HG02571 (cell line): Measurements from ENCODE around the gene MYO18B.

Experiments used
- ATAC-seq: cut with Tn5 transposase; IDR thresholded peaks from one replicate; pipeline ENCODE4 v1.9.1; 2021; ENCODE audit warnings: mild to moderate bottlenecking, moderate library complexity; ENCODE audit not compliant: unreplicated experiment

MYO18B gene

DNA sequence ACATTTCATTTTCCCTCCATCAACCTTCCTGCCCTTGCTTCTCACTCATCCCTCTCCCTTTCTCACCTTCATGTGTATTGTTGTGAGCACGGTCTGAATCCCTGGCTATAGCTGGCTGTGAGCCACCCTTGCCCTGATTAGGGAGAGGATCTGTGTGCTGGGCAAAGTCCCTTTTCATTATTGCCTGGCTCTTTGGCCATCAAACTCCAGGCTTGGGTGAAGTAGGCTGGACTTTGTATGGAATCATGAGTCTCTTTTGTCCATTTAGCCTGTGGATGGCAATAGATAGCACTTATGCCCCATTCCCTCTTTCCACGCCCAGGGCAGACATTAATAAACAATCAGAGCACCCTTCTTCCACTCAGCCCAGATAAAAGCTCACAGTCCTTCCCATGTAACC lies 6.7 kb downstream of the MYO18B start:
- no peak for ATAC-seq

GRCh38 chr22:25749420-25750169 lies 7.6 kb downstream of the MYO18B start:
- no peak for ATAC-seq

GRCh38 chr22:25750569-25751173 lies 8.7 kb downstream of the MYO18B start:
- no peak for ATAC-seq

DNA sequence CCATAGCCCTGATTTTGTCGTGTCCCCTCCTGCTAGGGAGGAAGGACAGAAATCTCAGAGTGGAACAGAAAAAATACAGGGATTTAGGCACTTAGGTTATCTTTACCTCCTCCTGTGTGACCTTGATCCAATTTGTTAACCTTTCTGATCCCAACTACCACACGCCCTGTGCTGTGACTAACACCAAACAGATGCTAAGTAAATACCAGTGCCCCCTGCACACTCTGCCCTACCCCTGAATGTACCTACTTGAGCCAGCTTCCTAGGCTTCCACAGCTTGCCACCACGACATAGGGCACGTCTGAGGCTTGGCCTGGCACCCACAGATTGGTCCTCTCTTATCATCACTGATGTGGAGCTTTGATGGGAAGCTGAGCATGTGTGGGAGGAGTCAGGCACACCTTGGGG lies 9.2 kb downstream of the MYO18B start:
- no peak for ATAC-seq

GRCh38 chr22:25752615-25753214 lies 10.7 kb downstream of the MYO18B start:
- no peak for ATAC-seq

- no peak for ATAC-seq
Measured at GRCh38 chr22:25753252-25753651, 11.3 kb downstream of the MYO18B start.

GRCh38 chr22:25754527-25755202 lies 12.7 kb downstream of the MYO18B start:
- ATAC-seq, result no peak

- ATAC-seq, result no peak
Measured at GRCh38 chr22:25757686-25758085, 15.7 kb downstream of the MYO18B start.

DNA sequence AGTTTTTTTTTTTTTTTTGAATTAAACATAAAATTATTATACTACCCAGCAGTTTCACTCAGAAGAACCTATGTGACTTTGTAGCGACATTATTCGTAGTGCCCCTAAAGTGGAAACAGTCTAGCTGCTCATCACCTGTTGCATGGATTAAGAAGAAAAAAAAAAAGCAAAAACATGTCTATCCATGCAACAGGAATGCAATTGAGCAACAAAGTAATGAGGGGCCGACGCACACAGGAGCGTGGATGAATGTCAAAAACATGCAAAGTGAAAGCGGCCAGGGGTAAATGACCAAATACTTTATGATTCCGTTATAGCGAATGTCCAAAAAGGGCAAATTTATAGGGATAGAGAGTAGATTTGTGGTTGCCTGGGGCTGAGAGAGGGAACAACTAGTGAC lies 16.3 kb downstream of the MYO18B start:
- no peak for ATAC-seq

GRCh38 chr22:25759825-25760231 lies 17.8 kb downstream of the MYO18B start:
- ATAC-seq, result no peak

DNA sequence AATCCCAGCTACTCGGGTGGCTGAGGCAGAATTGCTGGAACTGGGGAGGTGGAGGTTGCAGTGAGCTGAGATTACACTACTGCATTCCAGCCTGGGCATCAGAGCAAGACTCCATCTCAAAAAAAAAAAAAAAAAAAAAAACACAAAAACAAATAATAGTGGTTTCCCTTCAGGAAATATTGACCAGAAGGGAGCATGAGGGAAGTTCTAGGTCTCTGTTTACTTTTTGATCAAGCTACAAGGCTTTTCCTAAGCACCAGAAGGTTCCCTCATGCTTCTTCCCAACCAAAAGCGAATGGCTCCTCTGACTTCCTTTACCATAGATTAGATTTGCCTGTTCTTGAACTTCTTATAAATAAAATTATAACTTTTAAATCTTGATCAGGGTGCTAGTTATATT lies 18.3 kb downstream of the MYO18B start:
- ATAC-seq, result no peak

DNA sequence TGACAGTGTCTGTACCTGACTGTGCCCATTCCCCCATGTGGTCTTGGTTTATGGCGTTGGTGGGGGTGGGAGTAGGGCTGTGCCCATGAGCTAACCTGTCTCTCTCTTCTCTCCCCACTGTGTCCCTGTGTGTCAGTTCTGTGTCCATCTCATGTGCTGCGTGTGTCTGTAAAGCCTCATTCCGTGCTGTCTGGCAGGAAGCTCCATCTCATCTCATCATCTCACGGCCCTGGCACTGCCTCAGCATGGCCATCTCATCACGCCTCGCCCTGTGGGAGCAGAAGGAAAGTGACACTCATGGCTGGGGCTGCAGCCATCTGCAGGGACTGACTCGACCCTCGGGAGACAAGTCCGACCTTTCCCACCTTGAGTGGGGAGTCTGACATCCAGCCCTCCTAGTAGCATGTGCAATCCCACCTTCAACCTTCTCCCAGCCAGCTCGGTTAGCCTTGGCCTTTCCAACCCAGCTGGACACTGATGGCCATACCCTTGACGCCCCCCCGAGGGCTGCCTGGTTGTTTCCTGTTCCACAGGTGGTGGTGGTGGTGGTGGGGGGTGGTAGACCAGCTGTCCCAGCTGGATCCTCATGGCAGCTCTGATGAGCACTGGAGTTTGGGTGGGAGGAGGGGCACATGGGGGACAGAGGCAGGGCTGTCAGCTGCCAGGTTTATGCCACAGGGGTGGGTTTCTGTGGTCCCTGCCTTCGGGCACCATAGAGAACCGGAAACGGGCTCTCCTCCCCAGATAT lies 19.0 kb downstream of the MYO18B start:
- no peak for ATAC-seq

DNA sequence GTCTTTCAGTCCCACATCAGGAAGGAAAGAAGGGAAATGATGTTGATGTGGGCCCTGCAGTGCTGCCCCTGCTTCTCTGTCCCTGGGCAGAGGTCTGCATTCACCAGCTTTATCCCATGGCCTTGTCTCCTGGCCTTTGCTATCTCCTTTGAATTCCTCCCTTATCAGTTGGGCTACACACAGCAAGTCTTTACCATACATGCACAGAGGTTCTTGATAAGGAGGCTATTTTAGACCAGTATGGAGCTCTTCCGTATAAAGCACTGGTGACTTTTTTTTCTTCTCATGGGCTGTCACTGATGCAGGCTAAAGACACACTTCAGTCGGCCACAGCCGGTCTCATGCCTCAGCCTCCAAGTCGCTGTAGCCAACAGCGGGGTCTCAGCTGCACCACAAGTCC lies 20.2 kb downstream of the MYO18B start:
- ATAC-seq, result no peak

DNA sequence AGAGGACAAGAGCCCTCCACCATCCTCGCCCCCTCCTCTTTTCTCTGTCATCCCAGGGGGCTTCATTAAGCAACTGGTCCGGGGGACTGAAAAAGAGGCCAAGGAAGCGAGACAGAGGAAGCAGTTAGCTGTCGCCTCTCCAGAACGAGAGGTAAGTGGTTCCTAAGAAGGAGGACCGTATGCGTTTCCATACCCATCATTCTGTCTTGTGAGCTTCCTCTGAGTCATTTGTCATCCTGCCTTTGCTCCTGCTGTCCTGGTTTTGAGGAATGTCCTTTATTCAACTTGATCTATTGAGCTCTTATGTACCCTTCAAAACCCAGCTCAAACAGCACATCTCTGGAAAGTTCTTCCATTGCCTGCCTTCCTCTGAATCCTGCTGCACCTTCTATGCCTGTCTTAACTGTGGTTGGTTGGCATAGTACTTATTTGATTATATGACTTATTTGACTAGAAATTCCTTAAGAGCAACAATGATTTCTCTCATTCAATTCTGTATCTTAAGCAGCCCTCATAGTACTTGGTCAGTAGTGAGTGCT lies 21.3 kb downstream of the MYO18B start:
- no peak for ATAC-seq

DNA sequence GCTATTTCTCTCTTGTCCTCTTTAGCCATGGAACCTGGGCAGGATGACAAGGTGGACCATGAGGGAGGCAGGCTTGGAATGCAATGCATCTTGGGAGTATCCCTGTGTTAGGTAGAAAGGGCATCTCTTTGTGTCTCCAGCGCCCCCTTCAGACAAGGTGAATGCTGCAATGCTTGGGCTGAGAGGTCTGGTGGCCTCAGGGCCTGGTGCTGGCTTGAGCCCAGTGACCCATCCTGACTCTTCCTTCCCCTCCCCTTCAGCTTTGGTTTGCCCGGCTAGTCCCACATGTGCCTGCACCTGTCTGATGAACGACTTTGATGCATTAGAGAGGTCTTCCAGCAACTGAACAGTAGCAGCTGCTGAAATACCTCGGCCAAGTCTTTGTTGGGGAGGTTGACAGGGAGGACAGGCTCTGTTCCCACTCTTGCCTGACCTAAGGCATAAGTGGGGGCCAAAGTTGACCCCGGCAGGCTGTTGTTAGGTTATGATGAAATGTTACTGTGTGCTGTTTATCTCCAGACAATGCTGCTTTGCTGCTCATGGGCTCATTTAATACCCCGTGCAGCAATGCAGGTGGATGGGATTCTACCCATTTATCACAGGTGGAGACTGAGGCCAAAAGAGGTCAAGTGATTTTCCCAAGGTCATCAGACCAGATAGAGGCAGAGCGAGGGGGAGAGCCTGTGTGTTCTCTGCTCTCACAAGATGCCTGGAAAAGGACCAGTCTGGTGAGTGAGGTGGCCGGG lies 22.5 kb downstream of the MYO18B start:
- no peak for ATAC-seq

DNA sequence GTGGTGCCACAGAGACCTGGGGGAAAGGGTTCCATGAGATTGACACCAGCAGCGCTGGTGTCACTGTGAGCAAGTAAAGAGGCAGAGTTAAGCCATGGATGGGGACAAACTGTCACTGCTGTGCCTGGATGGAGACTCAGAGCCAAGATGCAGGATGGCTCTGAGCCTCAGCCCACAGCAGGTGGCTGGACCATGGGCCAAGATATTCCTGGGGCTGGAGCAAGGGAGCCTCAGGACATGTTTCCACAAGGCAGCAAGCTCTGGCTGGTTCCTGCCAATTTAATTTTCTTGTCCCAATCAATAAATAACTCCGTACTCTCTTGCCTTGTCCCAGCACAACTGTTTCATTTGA lies 23.0 kb downstream of the MYO18B start:
- no peak for ATAC-seq

GRCh38 chr22:25765801-25766200 lies 23.8 kb downstream of the MYO18B start:
- ATAC-seq, result no peak

GRCh38 chr22:25766418-25766817 lies 24.4 kb downstream of the MYO18B start:
- no peak for ATAC-seq

- ATAC-seq, result no peak
Measured at GRCh38 chr22:25770333-25770732, 28.3 kb downstream of the MYO18B start.

DNA sequence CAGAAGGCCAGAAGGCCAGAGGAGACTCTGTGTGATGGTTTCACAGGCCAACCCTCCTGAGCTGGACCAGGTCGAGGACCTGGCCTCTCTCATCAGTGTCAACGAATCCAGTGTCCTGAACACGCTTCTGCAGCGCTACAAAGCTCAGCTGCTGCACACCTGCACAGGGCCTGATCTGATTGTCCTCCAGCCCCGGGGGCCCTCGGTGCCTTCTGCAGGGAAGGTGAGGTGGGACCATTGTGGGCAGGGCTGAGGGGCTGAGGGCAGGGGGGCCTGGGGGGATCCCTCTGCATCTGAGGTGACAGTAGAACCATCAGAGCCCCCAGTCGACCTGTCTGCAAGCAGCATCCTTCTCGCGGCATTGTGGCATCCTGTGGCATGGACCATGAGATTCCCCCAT lies 30.3 kb downstream of the MYO18B start:
- no peak for ATAC-seq
